Endothelial cell (in vitro differentiated cells): Measurements from ENCODE around the gene HOXB9. TPM values are rescaled to one million over a fixed set of nuclear protein-coding genes. Genes with fewer than 3 reads are reported as not detected.

Experiments
- DNase-seq: peaks from one replicate; pipeline ENCODE4 v3.0.0; 2021; ENCODE audit warnings: low spot score
- H3K27ac Mint-ChIP-seq: one replicate; pipeline ENCODE4 v1.8.0; 2021; ENCODE audit warnings: mixed read lengths, inconsistent platforms; ENCODE audit not compliant: unreplicated experiment
- H3K27me3 Mint-ChIP-seq: one replicate; pipeline ENCODE4 v1.8.0; 2021; ENCODE audit warnings: mild to moderate bottlenecking, moderate library complexity, mixed read lengths, inconsistent platforms; ENCODE audit not compliant: unreplicated experiment
- H3K36me3 Mint-ChIP-seq: one replicate; pipeline ENCODE4 v1.8.0; 2021; ENCODE audit warnings: mild to moderate bottlenecking, low read depth, mixed read lengths, inconsistent platforms; ENCODE audit not compliant: unreplicated experiment
- H3K4me1 Mint-ChIP-seq: one replicate; pipeline ENCODE4 v1.8.0; 2021; ENCODE audit warnings: mild to moderate bottlenecking, mixed read lengths, inconsistent platforms; ENCODE audit not compliant: unreplicated experiment
- H3K4me3 Mint-ChIP-seq: one replicate; pipeline ENCODE4 v1.8.0; 2021; ENCODE audit warnings: mild to moderate bottlenecking, mixed read lengths, inconsistent platforms; ENCODE audit not compliant: unreplicated experiment
- H3K9me3 Mint-ChIP-seq: one replicate; pipeline ENCODE4 v1.8.0; 2021; ENCODE audit warnings: mixed read lengths, inconsistent platforms; ENCODE audit not compliant: unreplicated experiment
- total RNA-seq: library from RNA; stranded (reverse); fragmentation: NEBNext Ultra II Directional; extraction: Animal tissue kit (Norgen Biotek cat#: 25700); gene quantifications from one replicate; pipeline ENCODE4 v1.2.1, GENCODE V29; 2021; ENCODE audit not compliant: unreplicated experiment
- TF ChIP-seq, protein P1 (sequence below): fragments of 200-600 bp; sonication (generic); IDR thresholded peaks from one replicate; pipeline ENCODE4 v1.5.0; 2021; ENCODE audit warnings: antibody characterized with exemption; ENCODE audit not compliant: unreplicated experiment

Gene HOXB9
- total RNA-seq, 1 donor from 2014 or later, result 0.49 TPM

- peaks cover 67% of the 10 kb centered on the region for H3K4me1 Mint-ChIP-seq
- no peaks in the 10 kb centered on the region for H3K36me3 Mint-ChIP-seq
- TF ChIP-seq, protein P1, sequence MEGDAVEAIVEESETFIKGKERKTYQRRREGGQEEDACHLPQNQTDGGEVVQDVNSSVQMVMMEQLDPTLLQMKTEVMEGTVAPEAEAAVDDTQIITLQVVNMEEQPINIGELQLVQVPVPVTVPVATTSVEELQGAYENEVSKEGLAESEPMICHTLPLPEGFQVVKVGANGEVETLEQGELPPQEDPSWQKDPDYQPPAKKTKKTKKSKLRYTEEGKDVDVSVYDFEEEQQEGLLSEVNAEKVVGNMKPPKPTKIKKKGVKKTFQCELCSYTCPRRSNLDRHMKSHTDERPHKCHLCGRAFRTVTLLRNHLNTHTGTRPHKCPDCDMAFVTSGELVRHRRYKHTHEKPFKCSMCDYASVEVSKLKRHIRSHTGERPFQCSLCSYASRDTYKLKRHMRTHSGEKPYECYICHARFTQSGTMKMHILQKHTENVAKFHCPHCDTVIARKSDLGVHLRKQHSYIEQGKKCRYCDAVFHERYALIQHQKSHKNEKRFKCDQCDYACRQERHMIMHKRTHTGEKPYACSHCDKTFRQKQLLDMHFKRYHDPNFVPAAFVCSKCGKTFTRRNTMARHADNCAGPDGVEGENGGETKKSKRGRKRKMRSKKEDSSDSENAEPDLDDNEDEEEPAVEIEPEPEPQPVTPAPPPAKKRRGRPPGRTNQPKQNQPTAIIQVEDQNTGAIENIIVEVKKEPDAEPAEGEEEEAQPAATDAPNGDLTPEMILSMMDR, result no peak
- peaks cover 46% of the 10 kb centered on the region for H3K27me3 Mint-ChIP-seq
- no peak for DNase-seq
- no peak overlapping the region for H3K4me3 Mint-ChIP-seq
- no peaks in the 10 kb centered on the region for H3K9me3 Mint-ChIP-seq
- no peak overlapping the region for H3K27ac Mint-ChIP-seq
These were observed 35.5 kb downstream of the HOXB9 start for GRCh38 chr17:48590607-48591161.

DNA sequence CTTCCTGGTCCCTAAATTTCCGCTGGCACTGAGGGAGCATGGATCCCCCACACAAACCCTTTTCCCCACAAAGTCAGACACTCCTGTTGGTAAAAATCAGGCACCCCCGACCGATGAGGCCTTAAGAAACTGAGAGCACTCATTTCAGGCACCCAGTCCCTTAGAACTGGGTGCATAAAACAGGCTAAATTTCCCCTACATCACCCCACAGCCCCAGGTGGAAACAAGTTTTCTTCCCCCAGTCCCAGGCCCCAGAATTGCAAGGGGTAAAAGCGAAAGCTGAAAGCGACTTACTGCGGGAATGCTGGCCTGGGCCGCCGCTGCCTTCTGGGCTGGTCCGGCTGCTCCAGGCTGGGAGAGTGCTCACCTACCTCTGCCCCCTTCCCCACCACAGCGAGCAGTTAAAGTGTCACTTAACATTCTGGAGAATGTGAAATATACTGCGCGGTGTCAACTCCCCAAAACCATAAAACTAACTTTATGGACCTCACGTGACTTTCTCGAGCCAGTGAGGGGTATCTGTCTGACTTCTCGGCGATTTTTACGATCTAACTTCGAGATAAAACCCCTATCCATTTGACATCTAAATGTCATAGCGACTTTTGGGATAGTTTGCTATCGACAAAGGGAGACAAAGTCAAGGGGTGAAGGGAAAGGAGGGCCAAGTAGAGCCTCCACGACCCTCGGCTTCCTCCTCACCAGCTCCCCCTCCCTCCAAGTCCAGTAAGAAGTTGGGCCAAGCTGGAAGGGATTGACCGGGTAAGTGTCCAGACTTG, 36.1 kb downstream of the HOXB9 start, which contains the start of gene HOXB3:
Gene HOXB3 (minus strand): TSS at position 411 of the 776 bp plus-strand sequence. CDS start 37,767 bp downstream, outside the sequence.
- Mint-ChIP-seq H3K27me3 (peaks cover 45% of the 10 kb centered on the region), H3K27ac (no peak within 1 kb of the TSS), H3K4me3 (peak within 1 kb of the TSS; percentile 71), H3K9me3 (no peaks in the 10 kb centered on the region), H3K4me1 (peaks cover 65% of the 10 kb centered on the region), H3K36me3 (no peaks in the 10 kb centered on the region)
- DNase-seq, result no peak
- TF ChIP-seq, protein P1, result no peak

GRCh38 chr17:48589060-48589830, 36.9 kb downstream of the HOXB9 start:
- Mint-ChIP-seq H3K4me3 (peak overlapping the region; percentile 71), H3K27me3 (peaks cover 51% of the 10 kb centered on the region), H3K27ac (no peak overlapping the region), H3K4me1 (peaks cover 61% of the 10 kb centered on the region), H3K36me3 (no peaks in the 10 kb centered on the region), H3K9me3 (no peaks in the 10 kb centered on the region)
- no peak for DNase-seq
- TF ChIP-seq, protein P1, result no peak

- Mint-ChIP-seq H3K27me3 (peaks cover 55% of the 10 kb centered on the region), H3K4me1 (peaks cover 58% of the 10 kb centered on the region), H3K27ac (no peak overlapping the region), H3K9me3 (no peaks in the 10 kb centered on the region), H3K36me3 (no peaks in the 10 kb centered on the region), H3K4me3 (no peak overlapping the region)
- DNase-seq, result no peak
- TF ChIP-seq, protein P1, result no peak
These were observed 37.6 kb downstream of the HOXB9 start for GRCh38 chr17:48588528-48588927.
